ENCODE results near the gene MAPK4.

The MAPK4 gene

DNA sequence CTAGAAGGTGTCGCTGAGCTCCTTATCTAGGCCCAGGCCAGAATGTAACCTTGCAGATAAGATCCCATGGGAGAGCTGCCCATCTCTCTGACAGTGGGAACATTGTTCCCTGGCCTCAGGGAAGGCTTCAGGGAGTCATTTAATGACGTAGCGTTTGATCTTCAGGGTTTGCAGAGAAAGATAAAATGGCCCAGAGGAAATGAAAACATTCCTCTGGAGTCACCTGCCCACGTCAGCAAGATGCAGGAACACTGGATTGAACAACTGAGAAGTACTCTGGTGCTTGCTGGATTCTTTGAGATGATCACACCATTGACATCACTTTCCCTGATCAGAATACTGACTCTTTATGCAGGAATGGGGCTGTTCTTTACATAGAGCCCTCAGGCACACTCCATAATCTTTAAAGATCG is 51.6 kb downstream of the MAPK4 start:
- TF ChIP-seq CTCF (IDR thresholded peaks at IDR 0.05; ENCODE audit: insufficient read depth, low read length, missing control alignments), result no peak
- CTCF ChIA-PET, result no interaction called here
- no peak overlapping the region for H3K4me3 ChIP-seq (ENCODE audit: low read depth, low read length)
- POLR2A ChIA-PET, result no interaction called here
- DNase-seq (ENCODE audit: low read depth, low spot score), result no peak

GRCh38 chr18:50614838-50615237 is 55.0 kb downstream of the MAPK4 start:
- POLR2A ChIA-PET, result no interaction called here
- no peak for DNase-seq (ENCODE audit: low read depth, low spot score)

GRCh38 chr18:50616484-50617048 is 56.7 kb downstream of the MAPK4 start:
- no peak overlapping the region for H3K4me3 ChIP-seq (ENCODE audit: low read depth, low read length)
- TF ChIP-seq CTCF (IDR thresholded peaks at IDR 0.05; ENCODE audit: insufficient read depth, low read length, missing control alignments), result no peak
- POLR2A ChIA-PET, result no interaction called here
- DNase-seq (ENCODE audit: low read depth, low spot score), result no peak
- CTCF ChIA-PET, result no interaction called here

More at GRCh38 chr18:50614838-50615237, 55.0 kb downstream of the MAPK4 start:
- H3K4me3 ChIP-seq (ENCODE audit: low read depth, low read length), result no peak overlapping the region
- CTCF ChIA-PET, result no interaction called here
- no peak for TF ChIP-seq CTCF (IDR thresholded peaks at IDR 0.05; ENCODE audit: insufficient read depth, low read length, missing control alignments)

- POLR2A ChIA-PET, result no interaction called here
- DNase-seq (ENCODE audit: low read depth, low spot score), result no peak
- TF ChIP-seq CTCF (IDR thresholded peaks at IDR 0.05; ENCODE audit: insufficient read depth, low read length, missing control alignments), result no peak
- CTCF ChIA-PET, result no interaction called here
- H3K4me3 ChIP-seq (ENCODE audit: low read depth, low read length), result no peak overlapping the region
These were observed 60.0 kb downstream of the MAPK4 start for GRCh38 chr18:50619861-50620275.

- CTCF ChIA-PET, result no interaction called here
- H3K4me3 ChIP-seq (ENCODE audit: low read depth, low read length), result no peak overlapping the region
- no peak for DNase-seq (ENCODE audit: low read depth, low spot score)
- no peak for TF ChIP-seq CTCF (IDR thresholded peaks at IDR 0.05; ENCODE audit: insufficient read depth, low read length, missing control alignments)
- POLR2A ChIA-PET, result no interaction called here
These were observed 60.4 kb downstream of the MAPK4 start for GRCh38 chr18:50620319-50620718.

GRCh38 chr18:50621366-50621765 is 61.5 kb downstream of the MAPK4 start:
- H3K4me3 ChIP-seq (ENCODE audit: low read depth, low read length), result no peak overlapping the region
- POLR2A ChIA-PET, result no interaction called here
- CTCF ChIA-PET, result no interaction called here
- TF ChIP-seq CTCF (IDR thresholded peaks at IDR 0.05; ENCODE audit: insufficient read depth, low read length, missing control alignments), result no peak
- DNase-seq (ENCODE audit: low read depth, low spot score), result no peak
